HEK293T (cell line): ENCODE data around the gene GDF10.

ENCODE experiments used
- CTCF ChIA-PET: fragments of 350-600 bp; formaldehyde crosslinking; extraction: SDS; loops from one replicate; lab custom pipeline; 2021; ENCODE audit warnings: antibody characterized with exemption, inconsistent platforms; lab: Yijun Ruan, JAX
- POLR2A ChIA-PET: fragments of 350-600 bp; formaldehyde crosslinking; extraction: SDS; loops from one replicate; lab custom pipeline; 2020; ENCODE audit warnings: antibody characterized with exemption, inconsistent platforms; lab: Yijun Ruan, JAX
- DNase-seq: peaks from one replicate; pipeline ENCODE4 v3.0.0; 2012; ENCODE audit warnings: mixed read lengths; ENCODE audit errors: extremely low spot score
- ARNT ChIP-seq: fragments of 450-650 bp; IDR thresholded peaks from 2 replicates; pipeline ENCODE4 v1.6.1; 2017; ENCODE audit warnings: mild to moderate bottlenecking
- BHLHE40 ChIP-seq: fragments of 450-650 bp; IDR thresholded peaks from 2 replicates; pipeline ENCODE4 v1.6.1; 2016; ENCODE audit warnings: mild to moderate bottlenecking, moderate library complexity, borderline replicate concordance
- CTBP1 ChIP-seq: fragments of 450-650 bp; IDR thresholded peaks from 2 replicates; pipeline ENCODE4 v1.6.1; 2016; ENCODE audit warnings: borderline replicate concordance
- ELF4 ChIP-seq: fragments of 450-650 bp; IDR thresholded peaks from 2 replicates; pipeline ENCODE4 v1.6.1; 2017; ENCODE audit warnings: antibody characterized with exemption
- FOXA1 ChIP-seq: fragments of 450-650 bp; IDR thresholded peaks from 2 replicates; pipeline ENCODE4 v1.6.1; 2016; ENCODE audit warnings: mild to moderate bottlenecking
- FOXK2 ChIP-seq: fragments of 450-650 bp; IDR thresholded peaks from 2 replicates; pipeline ENCODE4 v1.6.1; 2016; ENCODE audit warnings: mild to moderate bottlenecking
- FOXM1 ChIP-seq: fragments of 450-650 bp; IDR thresholded peaks from 2 replicates; pipeline ENCODE4 v1.6.1; 2017; ENCODE audit warnings: mild to moderate bottlenecking, borderline replicate concordance
- HDGF ChIP-seq: fragments of 450-650 bp; IDR thresholded peaks from 2 replicates; pipeline ENCODE4 v1.6.1; 2017; ENCODE audit warnings: antibody characterized with exemption, borderline replicate concordance
- L3MBTL2 ChIP-seq: fragments of 450-650 bp; conservative IDR thresholded peaks from 2 replicates; pipeline ENCODE4 v1.6.1; 2016; ENCODE audit warnings: mild to moderate bottlenecking
- LEF1 ChIP-seq: fragments of 450-650 bp; IDR thresholded peaks from 2 replicates; pipeline ENCODE4 v1.6.1; 2017; ENCODE audit warnings: mild to moderate bottlenecking, borderline replicate concordance
- NFRKB ChIP-seq: fragments of 450-650 bp; IDR thresholded peaks from 2 replicates; pipeline ENCODE4 v1.6.1; 2016; ENCODE audit warnings: mild to moderate bottlenecking, moderate library complexity
- SP1 ChIP-seq: fragments of 450-650 bp; IDR thresholded peaks from 2 replicates; pipeline ENCODE4 v1.6.1; 2017
- SUZ12 ChIP-seq: fragments of 450-650 bp; IDR thresholded peaks from 2 replicates; pipeline ENCODE4 v1.6.1; 2016; ENCODE audit warnings: mild to moderate bottlenecking
- TARDBP ChIP-seq: fragments of 450-650 bp; IDR thresholded peaks from 2 replicates; pipeline ENCODE4 v1.6.1; 2016
- ZNF384 ChIP-seq: fragments of 450-650 bp; IDR thresholded peaks from 2 replicates; pipeline ENCODE4 v1.6.1; 2016
- TF ChIP-seq, protein P1 (sequence below): fragments of 450-650 bp; IDR thresholded peaks from 2 replicates; pipeline ENCODE4 v1.6.1; 2016

The GDF10 gene

GRCh38 chr10:47348661-47349470, 48.9 kb downstream of the GDF10 start:
- ChIA-PET CTCF (no interaction called here), POLR2A (no interaction called here)
- DNase-seq = no peak
- TF ChIP-seq CTBP1 (no peak), FOXK2 (no peak), TARDBP (no peak), ARNT (no peak), ZNF384 (no peak), FOXA1 (no peak), NFRKB (no peak), LEF1 (no peak), HDGF (no peak), FOXM1 (no peak), BHLHE40 (no peak), L3MBTL2 (no peak), SUZ12 (no peak), SP1 (no peak), ELF4 (no peak)
- TF ChIP-seq, protein P1, sequence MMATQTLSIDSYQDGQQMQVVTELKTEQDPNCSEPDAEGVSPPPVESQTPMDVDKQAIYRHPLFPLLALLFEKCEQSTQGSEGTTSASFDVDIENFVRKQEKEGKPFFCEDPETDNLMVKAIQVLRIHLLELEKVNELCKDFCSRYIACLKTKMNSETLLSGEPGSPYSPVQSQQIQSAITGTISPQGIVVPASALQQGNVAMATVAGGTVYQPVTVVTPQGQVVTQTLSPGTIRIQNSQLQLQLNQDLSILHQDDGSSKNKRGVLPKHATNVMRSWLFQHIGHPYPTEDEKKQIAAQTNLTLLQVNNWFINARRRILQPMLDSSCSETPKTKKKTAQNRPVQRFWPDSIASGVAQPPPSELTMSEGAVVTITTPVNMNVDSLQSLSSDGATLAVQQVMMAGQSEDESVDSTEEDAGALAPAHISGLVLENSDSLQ = no peak

GRCh38 chr10:47349516-47349915, 49.5 kb downstream of the GDF10 start:
- no peak for DNase-seq
- ChIA-PET CTCF (no interaction called here), POLR2A (no interaction called here)
- TF ChIP-seq ARNT = no peak
- no peak for TF ChIP-seq L3MBTL2
- TF ChIP-seq SP1 = no peak
- TF ChIP-seq NFRKB = no peak
- no peak for TF ChIP-seq BHLHE40
- TF ChIP-seq HDGF = no peak
- no peak for TF ChIP-seq FOXK2
- TF ChIP-seq ELF4 = no peak
- TF ChIP-seq FOXM1 = no peak
- TF ChIP-seq FOXA1 = no peak

GRCh38 chr10:47349941-47350371, 50.0 kb downstream of the GDF10 start:
- TF ChIP-seq FOXA1 (no peak), SUZ12 (no peak)
- DNase-seq = no peak
- CTCF ChIA-PET = interaction anchor here (0.7 kb wide), 1 partner anchor 10 kb away, joined by 3 read pairs; no protein-coding TSS in a partner anchor
- POLR2A ChIA-PET = no interaction called here

DNA sequence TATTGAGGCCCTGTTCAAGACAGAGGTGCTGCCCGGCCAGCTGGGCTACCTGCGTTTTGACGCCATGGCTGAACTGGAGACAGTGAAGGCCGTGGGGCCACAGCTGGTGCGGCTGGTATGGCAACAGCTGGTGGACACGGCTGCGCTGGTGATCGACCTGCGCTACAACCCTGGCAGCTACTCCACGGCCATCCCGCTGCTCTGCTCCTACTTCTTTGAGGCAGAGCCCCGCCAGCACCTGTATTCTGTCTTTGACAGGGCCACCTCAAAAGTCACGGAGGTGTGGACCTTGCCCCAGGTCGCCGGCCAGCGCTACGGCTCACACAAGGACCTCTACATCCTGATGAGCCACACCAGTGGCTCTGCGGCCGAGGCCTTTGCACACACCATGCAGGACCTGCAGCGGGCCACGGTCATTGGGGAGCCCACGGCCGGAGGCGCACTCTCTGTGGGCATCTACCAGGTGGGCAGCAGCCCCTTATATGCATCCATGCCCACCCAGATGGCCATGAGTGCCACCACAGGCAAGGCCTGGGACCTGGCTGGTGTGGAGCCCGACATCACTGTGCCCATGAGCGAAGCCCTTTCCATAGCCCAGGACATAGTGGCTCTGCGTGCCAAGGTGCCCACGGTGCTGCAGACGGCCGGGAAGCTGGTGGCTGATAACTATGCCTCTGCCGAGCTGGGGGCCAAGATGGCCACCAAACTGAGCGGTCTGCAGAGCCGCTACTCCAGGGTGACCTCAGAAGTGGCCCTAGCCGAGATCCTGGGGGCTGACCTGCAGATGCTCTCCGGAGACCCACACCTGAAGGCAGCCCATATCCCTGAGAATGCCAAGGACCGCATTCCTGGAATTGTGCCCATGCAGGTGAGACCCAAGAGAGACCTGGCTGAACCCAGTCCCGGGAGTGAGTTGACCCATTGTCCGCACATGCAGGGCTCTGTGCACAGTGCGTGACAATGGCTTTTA, 51.0 kb downstream of the GDF10 start:
- ChIA-PET CTCF (interaction anchor here (0.7 kb wide), 1 partner anchor 11 kb away, joined by 3 read pairs; no protein-coding TSS in a partner anchor), POLR2A (no interaction called here)
- no peak for DNase-seq
- TF ChIP-seq ELF4 = no peak
- no peak for TF ChIP-seq HDGF
- TF ChIP-seq ARNT = no peak
- TF ChIP-seq, protein P1 = no peak
- no peak for TF ChIP-seq FOXA1
- TF ChIP-seq NFRKB = no peak
- TF ChIP-seq L3MBTL2 = no peak
- TF ChIP-seq FOXK2 = no peak
- no peak for TF ChIP-seq TARDBP
- TF ChIP-seq FOXM1 = no peak
- TF ChIP-seq SUZ12 = no peak
- no peak for TF ChIP-seq ZNF384
- no peak for TF ChIP-seq CTBP1
- TF ChIP-seq LEF1 = no peak
- no peak for TF ChIP-seq SP1

DNA sequence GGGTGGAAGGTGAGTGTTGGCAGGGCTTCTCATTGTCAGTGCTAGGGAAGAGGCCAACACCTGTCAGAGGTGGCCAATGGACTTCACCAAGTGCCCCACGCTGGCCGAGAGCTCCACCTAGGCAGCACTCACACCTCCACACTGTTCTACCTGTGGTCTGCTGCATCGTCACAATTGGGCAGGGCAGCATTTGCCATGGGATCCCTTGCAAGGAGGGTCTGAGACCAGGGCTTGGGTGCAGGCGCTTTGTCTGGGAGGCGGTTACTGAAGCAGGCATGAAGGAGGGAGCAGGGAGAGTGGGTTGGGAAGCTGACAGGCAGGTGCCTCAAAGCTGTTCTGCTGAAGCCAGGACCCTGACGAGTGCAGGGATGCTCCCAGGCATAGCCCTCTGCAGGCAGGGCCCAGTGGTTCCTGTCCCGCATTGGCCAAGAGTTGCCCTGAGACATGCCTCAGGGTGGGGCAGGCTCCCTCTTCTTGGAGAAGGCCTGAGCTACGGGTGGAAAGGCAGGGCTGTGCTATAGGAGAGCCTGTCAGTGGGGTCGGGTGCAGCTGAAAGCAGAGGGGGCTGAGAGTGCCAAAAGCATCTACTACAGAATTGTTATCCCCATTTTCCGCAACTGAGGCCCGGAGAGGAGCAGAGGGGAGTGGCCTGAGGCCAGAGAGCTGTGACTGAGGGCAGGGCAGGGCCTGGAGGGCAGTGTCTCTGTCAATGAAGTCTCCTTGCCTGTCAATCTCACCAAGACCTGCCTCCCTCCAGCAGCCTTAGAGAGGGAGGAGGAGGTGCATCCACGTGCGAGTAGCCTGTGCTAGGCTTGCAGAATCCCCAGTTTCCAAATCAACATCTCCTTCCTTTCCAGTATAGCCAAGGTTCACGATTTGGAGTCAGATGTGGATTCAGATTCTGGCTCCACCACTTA, 52.2 kb downstream of the GDF10 start:
- ChIA-PET POLR2A (no interaction called here), CTCF (no interaction called here)
- no peak for DNase-seq
- TF ChIP-seq FOXM1 = no peak
- TF ChIP-seq ELF4 = no peak
- TF ChIP-seq FOXA1 = no peak
- TF ChIP-seq BHLHE40 = no peak
- TF ChIP-seq FOXK2 = no peak
- no peak for TF ChIP-seq SP1
- no peak for TF ChIP-seq CTBP1
- no peak for TF ChIP-seq LEF1
- no peak for TF ChIP-seq HDGF
- no peak for TF ChIP-seq ZNF384
- TF ChIP-seq, protein P1 = no peak
- TF ChIP-seq TARDBP = no peak
- TF ChIP-seq NFRKB = no peak
